ENCODE results near the gene ASZ1. TPM values are rescaled to one million over a fixed set of nuclear protein-coding genes. Genes with fewer than 3 reads are reported as not detected.

Gene ASZ1
- total RNA-seq, 1 donor from 2014 or later: not detected

GRCh38 chr7:117459735-117460134 lies 32.4 kb upstream of the ASZ1 start:
- DNase-seq: no peak
- no peaks in the 10 kb centered on the region for H3K9me3 Mint-ChIP-seq (ENCODE audit: unreplicated experiment)
- H3K4me1 Mint-ChIP-seq (ENCODE audit: low read depth, unreplicated experiment): no peaks in the 10 kb centered on the region
- no peak overlapping the region for H3K4me3 Mint-ChIP-seq (ENCODE audit: unreplicated experiment)
- no peaks in the 10 kb centered on the region for H3K36me3 Mint-ChIP-seq (ENCODE audit: unreplicated experiment)
- TF ChIP-seq CTCF (IDR thresholded peaks at IDR 0.05; ENCODE audit: partially characterized antibody, unreplicated experiment): no peak
- no peaks in the 10 kb centered on the region for H3K27me3 Mint-ChIP-seq (ENCODE audit: unreplicated experiment)
- no peak overlapping the region for H3K27ac Mint-ChIP-seq (ENCODE audit: unreplicated experiment)

GRCh38 chr7:117458977-117459583 lies 31.8 kb upstream of the ASZ1 start:
- no peak for DNase-seq
- Mint-ChIP-seq H3K27me3 (ENCODE audit: unreplicated experiment) (no peaks in the 10 kb centered on the region), H3K27ac (ENCODE audit: unreplicated experiment) (no peak overlapping the region), H3K4me1 (ENCODE audit: low read depth, unreplicated experiment) (no peaks in the 10 kb centered on the region), H3K9me3 (ENCODE audit: unreplicated experiment) (no peaks in the 10 kb centered on the region), H3K36me3 (ENCODE audit: unreplicated experiment) (no peaks in the 10 kb centered on the region), H3K4me3 (ENCODE audit: unreplicated experiment) (no peak overlapping the region)
- TF ChIP-seq CTCF (IDR thresholded peaks at IDR 0.05; ENCODE audit: partially characterized antibody, unreplicated experiment): peak; percentile 84

- no peak overlapping the region for H3K4me3 Mint-ChIP-seq (ENCODE audit: unreplicated experiment)
- no peaks in the 10 kb centered on the region for H3K27me3 Mint-ChIP-seq (ENCODE audit: unreplicated experiment)
- H3K27ac Mint-ChIP-seq (ENCODE audit: unreplicated experiment): no peak overlapping the region
- peaks cover 1% of the 10 kb centered on the region for H3K9me3 Mint-ChIP-seq (ENCODE audit: unreplicated experiment)
- no peaks in the 10 kb centered on the region for H3K36me3 Mint-ChIP-seq (ENCODE audit: unreplicated experiment)
- no peak for DNase-seq
- no peaks in the 10 kb centered on the region for H3K4me1 Mint-ChIP-seq (ENCODE audit: low read depth, unreplicated experiment)
- TF ChIP-seq CTCF (IDR thresholded peaks at IDR 0.05; ENCODE audit: partially characterized antibody, unreplicated experiment): no peak
Measured at GRCh38 chr7:117448655-117449054, 21.4 kb upstream of the ASZ1 start.

- Mint-ChIP-seq H3K36me3 (ENCODE audit: unreplicated experiment) (no peaks in the 10 kb centered on the region), H3K27me3 (ENCODE audit: unreplicated experiment) (no peaks in the 10 kb centered on the region), H3K4me3 (ENCODE audit: unreplicated experiment) (no peak overlapping the region), H3K27ac (ENCODE audit: unreplicated experiment) (no peak overlapping the region), H3K9me3 (ENCODE audit: unreplicated experiment) (peaks cover 1% of the 10 kb centered on the region), H3K4me1 (ENCODE audit: low read depth, unreplicated experiment) (no peaks in the 10 kb centered on the region)
- TF ChIP-seq CTCF (IDR thresholded peaks at IDR 0.05; ENCODE audit: partially characterized antibody, unreplicated experiment): no peak
- no peak for DNase-seq
Measured at GRCh38 chr7:117446220-117446815, 19.0 kb upstream of the ASZ1 start.

GRCh38 chr7:117445206-117445605 lies 17.9 kb upstream of the ASZ1 start:
- Mint-ChIP-seq H3K27ac (ENCODE audit: unreplicated experiment) (no peak overlapping the region), H3K9me3 (ENCODE audit: unreplicated experiment) (peaks cover 2% of the 10 kb centered on the region), H3K4me1 (ENCODE audit: low read depth, unreplicated experiment) (no peaks in the 10 kb centered on the region), H3K27me3 (ENCODE audit: unreplicated experiment) (no peaks in the 10 kb centered on the region), H3K36me3 (ENCODE audit: unreplicated experiment) (peaks cover 4% of the 10 kb centered on the region), H3K4me3 (ENCODE audit: unreplicated experiment) (no peak overlapping the region)
- DNase-seq: no peak
- no peak for TF ChIP-seq CTCF (IDR thresholded peaks at IDR 0.05; ENCODE audit: partially characterized antibody, unreplicated experiment)
